Neutrophil (primary cell): ENCODE data around the gene MAT2A.
A peak's percentile ranks its signal among the peaks of the same experiment; 100 is the strongest.

ENCODE experiments used
- H3K27ac ChIP-seq: fragments of 200-600 bp; sonication (generic); 2 replicates; pipeline ENCODE4 v1.5.1; 2016; ENCODE audit warnings: mild to moderate bottlenecking, moderate library complexity
- H3K27me3 ChIP-seq: fragments of 200-600 bp; sonication (generic); 2 replicates; pipeline ENCODE4 v1.6.0; 2016; ENCODE audit warnings: mild to moderate bottlenecking
- H3K36me3 ChIP-seq: fragments of 200-600 bp; sonication (generic); 2 replicates; pipeline ENCODE4 v1.5.1; 2017
- H3K4me1 ChIP-seq, 2 experiments: fragments of 200-600 bp in 1 of 2; sonication (generic) in 1 of 2; 1 replicate in 1 of 2; 2 replicates in 1 of 2; pipeline versions ENCODE4 v1.5.1 to v1.6.1; 2013 to 2016; ENCODE audit warnings: low read depth in 1 of 2, low read length in 1 of 2, mild to moderate bottlenecking in 1 of 2, moderate library complexity in 1 of 2; ENCODE audit not compliant: control insufficient read depth in 1 of 2, insufficient read depth in 1 of 2
- H3K4me3 ChIP-seq, 2 experiments: fragments of 200-600 bp in 1 of 2; sonication (generic) in 1 of 2; 1 replicate in 1 of 2; 2 replicates in 1 of 2; pipeline ENCODE4 v1.5.1; 2013 to 2016; ENCODE audit warnings: low read depth in 1 of 2, low read length in 1 of 2, mild to moderate bottlenecking in 1 of 2, moderate library complexity in 1 of 2
- H3K9me3 ChIP-seq: fragments of 200-600 bp; sonication (generic); 2 replicates; pipeline ENCODE4 v1.5.1; 2016
- CTCF ChIP-seq: fragments of 200-600 bp; sonication (generic); IDR thresholded peaks from 2 replicates; pipeline ENCODE4 v1.5.1; 2016; ENCODE audit warnings: antibody characterized with exemption

MAT2A gene

GRCh38 chr2:85502720-85503119 lies 36.2 kb upstream of the MAT2A start:
- Histone ChIP-seq H3K9me3 (no peaks in the 10 kb centered on the region), H3K36me3 (no peaks in the 10 kb centered on the region), H3K27ac (peak overlapping the region; percentile 89), H3K27me3 (no peaks in the 10 kb centered on the region), H3K4me3 (no peak overlapping the region), H3K4me1 (peaks cover 52 to 59% of the 10 kb centered on the region in 2 experiments)
- no peak for TF ChIP-seq CTCF

GRCh38 chr2:85503168-85503850 lies 35.7 kb upstream of the MAT2A start:
- no peak overlapping the region for H3K4me3 ChIP-seq
- H3K4me1 ChIP-seq: peaks cover 46 to 53% of the 10 kb centered on the region in 2 experiments
- no peaks in the 10 kb centered on the region for H3K36me3 ChIP-seq
- no peaks in the 10 kb centered on the region for H3K27me3 ChIP-seq
- TF ChIP-seq CTCF: no peak
- no peaks in the 10 kb centered on the region for H3K9me3 ChIP-seq
- peak overlapping the region; percentile 89 for H3K27ac ChIP-seq

GRCh38 chr2:85503851-85504777 lies 34.9 kb upstream of the MAT2A start:
- H3K27me3 ChIP-seq: no peaks in the 10 kb centered on the region
- no peak overlapping the region for H3K27ac ChIP-seq
- H3K4me1 ChIP-seq: peaks cover 38 to 45% of the 10 kb centered on the region in 2 experiments
- no peak overlapping the region for H3K4me3 ChIP-seq
- no peaks in the 10 kb centered on the region for H3K9me3 ChIP-seq
- no peak for TF ChIP-seq CTCF
- H3K36me3 ChIP-seq: no peaks in the 10 kb centered on the region

GRCh38 chr2:85504778-85505261 lies 34.1 kb upstream of the MAT2A start:
- H3K4me1 ChIP-seq: peaks cover 31 to 38% of the 10 kb centered on the region in 2 experiments
- no peaks in the 10 kb centered on the region for H3K9me3 ChIP-seq
- H3K36me3 ChIP-seq: no peaks in the 10 kb centered on the region
- H3K27me3 ChIP-seq: no peaks in the 10 kb centered on the region
- TF ChIP-seq CTCF: no peak
- no peak overlapping the region for H3K4me3 ChIP-seq
- no peak overlapping the region for H3K27ac ChIP-seq

- H3K27ac ChIP-seq: no peak overlapping the region
- H3K27me3 ChIP-seq: no peaks in the 10 kb centered on the region
- H3K4me1 ChIP-seq: peaks cover 22 to 29% of the 10 kb centered on the region in 2 experiments
- H3K36me3 ChIP-seq: no peaks in the 10 kb centered on the region
- no peak overlapping the region for H3K4me3 ChIP-seq
- TF ChIP-seq CTCF: no peak
- H3K9me3 ChIP-seq: no peaks in the 10 kb centered on the region
Measured at GRCh38 chr2:85505551-85506238, 33.3 kb upstream of the MAT2A start.
